C4-2B (cell line): ENCODE data around the gene SNX5.

Experiments
- ZFX ChIP-seq: fragments of 450-650 bp; IDR thresholded peaks from 2 replicates; pipeline ENCODE4 v1.6.1; 2017
- TF ChIP-seq, protein P1 (sequence below): fragments of 450-650 bp; conservative IDR thresholded peaks from 2 replicates; pipeline ENCODE4 v1.5.1; 2017; ENCODE audit warnings: mild to moderate bottlenecking

DNA sequence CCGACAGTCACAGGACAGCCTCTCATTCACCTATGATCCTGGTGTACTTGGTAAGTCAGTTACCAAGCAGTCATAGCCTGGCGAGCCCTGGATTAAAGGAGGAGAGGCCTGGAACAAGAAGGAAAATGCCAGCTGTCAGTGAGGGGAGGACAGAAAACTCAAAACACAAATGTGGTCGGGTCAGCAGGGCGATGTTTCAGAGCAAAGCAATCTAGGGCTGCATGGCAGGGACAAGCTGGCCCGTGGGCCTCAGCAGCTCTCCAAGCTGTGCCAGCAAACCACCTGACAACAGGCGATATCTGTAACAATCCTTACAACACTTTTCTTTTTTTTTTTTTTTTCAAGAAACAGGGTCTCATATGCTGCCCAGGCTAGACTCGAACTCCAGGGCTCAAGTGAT lies 40.5 kb upstream of the SNX5 start:
- TF ChIP-seq, protein P1, sequence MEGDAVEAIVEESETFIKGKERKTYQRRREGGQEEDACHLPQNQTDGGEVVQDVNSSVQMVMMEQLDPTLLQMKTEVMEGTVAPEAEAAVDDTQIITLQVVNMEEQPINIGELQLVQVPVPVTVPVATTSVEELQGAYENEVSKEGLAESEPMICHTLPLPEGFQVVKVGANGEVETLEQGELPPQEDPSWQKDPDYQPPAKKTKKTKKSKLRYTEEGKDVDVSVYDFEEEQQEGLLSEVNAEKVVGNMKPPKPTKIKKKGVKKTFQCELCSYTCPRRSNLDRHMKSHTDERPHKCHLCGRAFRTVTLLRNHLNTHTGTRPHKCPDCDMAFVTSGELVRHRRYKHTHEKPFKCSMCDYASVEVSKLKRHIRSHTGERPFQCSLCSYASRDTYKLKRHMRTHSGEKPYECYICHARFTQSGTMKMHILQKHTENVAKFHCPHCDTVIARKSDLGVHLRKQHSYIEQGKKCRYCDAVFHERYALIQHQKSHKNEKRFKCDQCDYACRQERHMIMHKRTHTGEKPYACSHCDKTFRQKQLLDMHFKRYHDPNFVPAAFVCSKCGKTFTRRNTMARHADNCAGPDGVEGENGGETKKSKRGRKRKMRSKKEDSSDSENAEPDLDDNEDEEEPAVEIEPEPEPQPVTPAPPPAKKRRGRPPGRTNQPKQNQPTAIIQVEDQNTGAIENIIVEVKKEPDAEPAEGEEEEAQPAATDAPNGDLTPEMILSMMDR = no peak
- no peak for TF ChIP-seq ZFX
